ENCODE results near the gene TBCCD1.
"Not testable (repeated sequence)": the region's sequence is repeated elsewhere in the genome, so short reads cannot be mapped to it uniquely, and the experiment has no call there.

The TBCCD1 gene

DNA sequence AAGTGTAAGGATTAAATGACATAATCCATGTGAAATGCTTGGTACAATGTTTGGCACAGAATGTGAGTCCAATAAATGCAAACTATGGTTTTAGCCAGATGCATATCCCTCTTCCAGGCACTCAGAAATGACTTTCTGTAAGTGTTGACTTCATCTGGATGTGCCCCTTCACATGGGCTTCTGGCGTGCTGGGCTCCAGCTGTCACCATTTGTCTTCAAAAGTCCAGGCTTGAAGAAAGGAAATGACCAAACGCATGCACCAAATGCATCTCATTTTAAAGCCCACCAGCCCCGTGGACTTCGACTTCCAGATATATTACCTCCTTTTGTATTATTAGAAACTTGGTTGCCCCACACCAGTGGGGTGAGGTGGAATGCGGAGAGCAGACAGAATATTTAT lies 46.7 kb downstream of the TBCCD1 start:
- DNase-seq (ENCODE audit: low read depth, low spot score), result no peak

DNA sequence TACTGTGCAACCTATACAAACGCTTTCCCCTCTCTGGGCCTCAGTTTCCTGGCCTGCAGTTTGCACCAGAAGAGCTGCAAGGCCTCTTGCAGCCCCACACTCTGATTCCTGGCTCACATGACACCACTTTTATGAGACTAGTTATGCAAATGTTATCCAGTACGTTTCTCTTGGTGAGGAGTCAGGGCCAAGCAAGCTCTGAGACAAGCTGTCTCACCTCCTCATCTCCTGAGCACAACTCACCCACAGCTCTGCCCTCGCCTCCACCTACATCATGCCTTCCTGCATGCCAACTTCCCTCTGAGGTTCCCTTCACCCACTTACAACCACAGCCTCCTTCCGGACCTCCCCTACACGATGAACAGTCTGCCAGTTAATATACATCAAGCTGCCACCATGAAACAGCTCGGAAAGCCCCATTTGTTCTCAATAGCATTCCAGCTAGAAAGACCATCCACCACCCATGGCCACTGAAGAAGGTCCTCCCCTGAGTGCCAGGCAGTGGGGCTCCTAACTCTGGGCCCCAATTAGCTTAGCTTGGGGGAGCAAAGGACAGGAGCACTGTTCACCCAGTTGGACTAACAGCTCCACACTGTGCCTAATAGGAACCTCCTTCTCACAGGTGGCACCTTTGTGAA lies 48.0 kb downstream of the TBCCD1 start:
- no peak for DNase-seq (ENCODE audit: low read depth, low spot score)

DNA sequence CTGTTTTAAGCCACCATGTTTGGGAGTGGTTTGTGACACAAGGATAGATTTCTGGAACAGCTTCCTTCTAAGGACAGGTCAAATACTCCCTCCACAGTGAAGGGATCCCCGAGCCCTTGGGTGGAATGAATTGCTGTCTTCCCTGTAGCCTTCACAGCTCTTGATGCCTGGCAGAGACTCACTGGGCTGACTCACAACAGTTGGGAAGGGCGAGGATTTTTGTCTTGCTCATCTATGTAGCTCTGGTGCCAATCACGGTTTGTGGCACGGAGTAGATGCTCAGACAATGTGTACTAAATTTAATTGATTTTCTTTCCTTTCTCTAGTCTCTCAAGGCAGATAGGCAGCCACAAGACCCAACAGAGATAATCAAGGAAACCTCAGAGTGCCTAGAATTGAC lies 49.9 kb downstream of the TBCCD1 start:
- no peak for DNase-seq (ENCODE audit: low read depth, low spot score)

DNA sequence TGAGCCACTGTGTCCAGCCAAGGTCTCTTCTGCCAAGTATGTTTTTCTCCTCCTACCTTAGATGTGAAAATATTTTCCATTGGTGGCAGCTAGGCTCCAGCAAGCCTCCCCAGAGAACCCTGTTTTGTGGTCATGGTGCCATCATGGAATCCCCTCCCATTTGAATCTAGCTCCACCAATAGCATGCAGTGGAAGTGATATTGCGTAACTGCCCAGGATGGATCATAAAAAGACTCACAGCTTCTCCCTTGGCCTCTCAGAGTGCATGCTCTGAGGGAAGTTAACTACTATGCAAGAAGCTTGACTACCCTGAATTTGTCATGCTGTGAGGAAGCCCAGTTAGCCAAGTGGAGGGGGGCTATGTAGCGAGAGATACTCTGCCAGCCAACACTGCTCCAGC lies 50.5 kb downstream of the TBCCD1 start:
- no peak for DNase-seq (ENCODE audit: low read depth, low spot score)

DNA sequence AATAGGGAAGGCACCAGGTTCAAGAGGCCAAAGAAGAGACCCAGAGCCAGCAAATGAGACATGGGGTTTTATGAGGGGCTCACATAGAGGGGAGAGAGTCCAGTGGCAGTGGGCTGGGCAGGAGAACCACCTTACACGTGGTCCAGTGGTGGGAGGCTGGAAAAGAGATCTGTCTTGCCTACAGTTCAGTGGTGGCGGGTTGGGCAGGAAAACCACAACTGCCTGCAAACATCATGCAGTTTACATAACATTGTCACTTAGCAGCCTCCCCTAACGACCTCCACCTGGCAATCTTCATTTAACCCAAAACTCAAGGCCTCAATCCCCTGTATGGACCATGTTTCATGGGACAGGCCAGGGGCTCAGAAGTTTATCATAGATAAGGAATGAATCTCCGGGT lies 52.0 kb downstream of the TBCCD1 start:
- DNase-seq (ENCODE audit: low read depth, low spot score), result no peak

DNA sequence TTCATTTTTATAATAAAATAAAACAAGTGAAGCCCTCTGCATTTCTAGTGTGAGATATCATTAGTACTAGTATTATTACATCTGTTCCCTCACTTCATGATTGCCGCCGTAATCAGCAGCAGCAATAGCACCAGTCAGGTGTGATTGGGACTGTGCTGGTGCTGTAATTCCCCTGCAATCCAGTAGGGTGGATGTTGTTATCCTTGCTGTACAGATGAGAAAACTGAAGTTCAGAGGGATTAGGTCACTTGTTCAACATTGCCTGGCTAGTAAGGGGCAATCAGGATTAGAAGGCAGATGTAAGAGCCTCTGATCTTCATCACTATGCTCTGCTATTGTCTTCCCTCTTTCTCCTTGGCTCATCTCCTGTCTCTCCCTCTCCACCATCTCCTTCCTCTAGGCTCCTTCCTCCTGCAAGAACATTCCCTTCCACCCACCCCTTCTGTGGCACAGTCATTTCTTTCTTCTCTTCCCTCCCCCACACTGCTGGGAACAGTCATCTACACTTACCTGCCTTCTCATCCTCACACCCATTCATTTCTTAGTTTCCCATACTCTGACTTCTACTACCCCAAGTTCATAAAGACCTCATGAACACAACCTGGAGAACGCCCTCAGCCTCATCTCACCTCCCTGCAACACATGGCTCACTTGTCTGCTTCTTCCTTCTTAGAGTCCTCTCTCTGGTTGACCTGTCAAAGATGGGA lies 52.7 kb downstream of the TBCCD1 start:
- no peak for DNase-seq (ENCODE audit: low read depth, low spot score)

DNA sequence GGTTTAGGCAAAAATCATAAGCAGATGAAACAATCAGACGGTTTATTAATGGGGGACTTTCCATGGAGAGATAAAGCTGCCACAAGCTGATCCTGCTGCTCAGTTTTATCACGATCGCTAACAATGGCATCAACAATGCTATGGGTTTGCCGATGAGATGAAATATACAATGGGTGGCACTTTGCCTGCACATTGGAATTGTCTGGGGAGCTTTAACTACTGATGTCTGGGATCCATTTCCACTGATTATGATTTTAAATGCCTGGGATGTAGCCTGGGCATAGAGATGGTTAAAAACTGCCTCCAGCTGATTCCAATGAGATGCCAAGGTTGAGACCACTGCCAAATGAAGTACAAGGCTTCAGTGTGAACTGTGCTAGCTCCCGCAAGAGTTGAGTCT lies 53.8 kb downstream of the TBCCD1 start:
- no peak for DNase-seq (ENCODE audit: low read depth, low spot score)

DNA sequence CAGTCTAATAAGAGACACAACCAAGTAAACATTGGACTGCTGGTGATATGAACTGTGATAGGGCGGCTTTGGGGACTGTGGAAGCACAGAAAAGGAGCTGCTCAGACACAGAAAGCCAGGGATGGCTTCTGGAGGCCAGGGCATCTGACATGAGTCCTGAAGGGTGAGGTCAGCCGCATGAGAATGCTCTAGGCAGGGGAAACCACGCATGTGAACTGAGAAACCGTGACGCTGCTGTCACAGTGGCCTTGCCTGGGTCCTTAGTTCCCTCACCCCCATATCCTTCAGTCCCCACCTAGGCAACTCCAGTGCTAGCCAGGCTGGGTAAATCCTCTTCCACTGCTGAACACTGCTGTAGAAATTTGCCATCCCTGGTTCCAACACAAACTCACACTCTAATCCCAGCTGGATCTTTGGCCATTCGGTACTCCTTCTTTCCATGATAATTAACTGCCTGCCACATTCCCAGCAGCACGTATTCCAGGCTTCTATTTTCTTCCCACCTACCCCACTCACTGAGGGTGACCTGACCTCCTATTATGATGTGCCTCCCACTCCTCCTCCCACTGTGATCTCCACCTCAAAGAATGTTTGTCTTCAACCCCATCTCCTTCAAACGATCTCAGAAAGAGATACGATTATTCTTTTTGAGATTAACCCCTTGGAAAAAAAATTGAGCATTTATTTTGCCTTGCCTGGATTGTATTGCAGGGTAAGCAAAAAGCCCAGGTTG lies 54.4 kb downstream of the TBCCD1 start:
- DNase-seq (ENCODE audit: low read depth, low spot score), result no peak

DNA sequence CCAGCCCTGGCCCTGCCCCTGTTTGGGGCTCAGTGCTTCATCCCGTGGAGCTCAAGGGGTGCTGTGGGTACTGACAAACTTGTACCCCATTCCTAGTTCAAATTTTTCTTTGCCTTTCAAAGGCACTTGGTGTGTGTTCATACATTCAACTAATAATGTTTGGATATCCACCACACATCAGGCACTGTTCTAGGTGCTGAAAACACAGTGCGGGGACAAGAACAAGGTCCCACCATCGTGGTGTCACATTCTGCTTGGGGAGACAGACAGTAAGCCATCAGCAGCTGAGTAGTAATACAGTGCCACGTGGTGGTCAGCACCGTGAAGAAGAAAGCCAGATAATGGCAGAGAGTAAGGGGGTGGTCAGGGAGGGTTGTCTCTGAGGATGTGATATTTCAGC lies 55.4 kb downstream of the TBCCD1 start:
- no peak for DNase-seq (ENCODE audit: low read depth, low spot score)

DNA sequence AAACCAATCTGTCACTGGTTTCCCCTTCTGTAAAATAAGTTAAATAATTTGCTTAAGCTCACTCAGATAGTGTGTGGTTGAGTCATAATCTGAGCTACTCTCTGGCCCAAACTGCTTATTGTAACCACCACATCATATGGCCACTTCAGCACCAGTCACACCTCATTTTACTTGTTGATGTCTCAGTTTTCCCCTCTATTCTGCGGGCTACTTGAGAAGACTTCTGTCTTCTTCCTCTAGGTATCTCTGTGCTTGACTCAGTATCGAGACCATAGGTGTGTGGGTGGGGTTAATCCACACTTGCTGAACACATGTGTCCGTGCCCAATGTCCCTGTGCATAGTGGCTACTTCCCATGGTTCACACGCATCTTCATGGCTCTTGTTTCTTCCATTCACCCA lies 55.9 kb downstream of the TBCCD1 start:
- no peak for DNase-seq (ENCODE audit: low read depth, low spot score)

DNA sequence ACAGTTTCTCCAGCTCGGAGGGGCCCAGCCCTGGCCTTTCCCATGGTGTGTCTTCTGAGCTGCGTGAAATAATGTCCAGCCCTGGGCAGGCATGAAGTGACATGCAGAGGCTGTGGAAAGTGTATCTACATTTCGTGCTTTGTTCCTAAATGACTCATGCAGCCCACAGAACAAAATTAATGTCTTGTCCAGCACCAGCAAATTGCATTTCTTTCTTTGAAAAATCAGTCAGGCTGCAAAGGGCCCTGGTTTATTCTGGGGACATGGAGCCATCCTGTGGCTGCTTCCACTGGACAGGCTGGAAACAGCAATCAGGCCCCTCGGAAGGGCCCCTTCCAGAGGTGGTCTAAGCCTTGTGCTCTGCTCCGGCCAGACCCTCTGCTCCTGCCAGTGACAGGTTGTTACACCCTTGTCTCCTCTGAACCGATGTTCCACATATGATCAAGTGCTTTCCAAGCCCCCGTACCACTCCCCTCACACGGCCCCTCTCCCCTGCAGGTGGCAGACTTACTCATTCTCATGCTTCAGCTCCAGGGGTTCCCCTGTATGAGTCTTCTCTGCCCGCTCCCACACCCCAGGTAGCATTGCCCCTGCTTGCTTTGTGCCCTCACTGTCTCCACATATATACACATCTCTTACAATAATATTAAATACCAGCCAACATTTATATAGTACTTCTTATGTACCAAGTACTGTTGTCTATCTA lies 56.6 kb downstream of the TBCCD1 start:
- no peak for DNase-seq (ENCODE audit: low read depth, low spot score)

DNA sequence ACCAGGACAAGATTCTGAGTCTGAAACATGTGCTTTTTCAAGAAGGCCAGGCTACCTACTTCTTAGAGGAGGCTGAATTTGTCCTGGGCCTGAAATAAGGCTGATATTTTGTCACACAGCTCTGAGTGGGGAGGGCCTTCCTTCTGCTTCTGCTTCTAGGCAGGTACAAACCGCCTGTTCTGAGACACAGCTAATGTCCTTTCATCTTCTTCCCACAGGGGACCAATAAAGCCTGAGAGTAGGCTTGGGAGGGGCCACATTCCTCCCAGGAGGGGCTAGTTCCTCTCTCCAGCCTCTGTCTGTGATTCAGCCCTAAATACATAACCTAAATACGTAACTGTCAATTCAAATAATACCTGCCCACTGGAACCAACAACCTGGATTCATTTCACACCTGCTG lies 57.7 kb downstream of the TBCCD1 start:
- no peak for DNase-seq (ENCODE audit: low read depth, low spot score)

DNA sequence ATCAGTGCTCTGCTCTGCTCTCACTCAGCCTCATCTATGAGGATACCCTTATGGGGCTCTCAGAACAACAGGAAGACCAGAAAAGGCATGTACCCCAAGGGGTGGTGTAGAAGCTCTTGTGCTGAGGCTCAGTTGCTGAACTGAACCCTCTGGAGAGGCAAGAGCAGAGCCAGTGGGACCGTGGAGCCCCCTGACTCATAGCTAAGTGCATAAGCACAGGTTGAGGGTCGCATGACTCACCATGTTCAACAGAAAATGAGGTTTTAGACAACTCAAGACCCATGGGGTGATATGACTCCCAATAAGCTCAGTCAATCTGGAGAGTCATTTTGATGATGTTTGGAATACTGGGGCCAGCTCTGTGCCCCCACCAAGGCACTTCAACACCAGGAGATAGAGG lies 60.3 kb downstream of the TBCCD1 start:
- DNase-seq (ENCODE audit: low read depth, low spot score), result no peak

DNA sequence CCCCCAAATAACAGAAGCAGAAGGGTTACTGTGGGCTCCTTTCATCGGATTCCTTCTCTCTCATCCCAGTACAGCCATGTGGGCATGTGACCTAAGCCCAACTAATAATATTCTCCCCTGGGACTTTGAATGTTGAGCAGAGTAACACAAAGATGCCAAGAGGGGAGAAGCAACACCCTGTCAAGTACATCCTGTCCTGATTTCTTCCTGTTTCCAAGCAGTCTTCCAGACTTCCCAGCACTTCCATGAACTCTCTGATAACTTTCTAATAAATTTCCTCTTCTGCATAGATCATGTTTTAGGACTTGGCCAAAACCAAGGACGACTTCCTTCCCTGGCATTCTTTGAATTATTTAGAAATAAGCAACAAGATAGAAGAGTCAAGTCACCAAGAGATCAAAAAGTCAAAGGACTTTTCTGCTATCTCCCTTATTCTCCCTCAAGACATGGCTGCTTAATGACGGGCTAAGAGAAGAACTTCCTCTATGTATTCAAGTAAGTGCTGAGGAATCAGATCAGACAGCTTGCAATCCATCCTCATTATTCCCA lies 60.9 kb downstream of the TBCCD1 start:
- DNase-seq (ENCODE audit: low read depth, low spot score), result no peak

DNA sequence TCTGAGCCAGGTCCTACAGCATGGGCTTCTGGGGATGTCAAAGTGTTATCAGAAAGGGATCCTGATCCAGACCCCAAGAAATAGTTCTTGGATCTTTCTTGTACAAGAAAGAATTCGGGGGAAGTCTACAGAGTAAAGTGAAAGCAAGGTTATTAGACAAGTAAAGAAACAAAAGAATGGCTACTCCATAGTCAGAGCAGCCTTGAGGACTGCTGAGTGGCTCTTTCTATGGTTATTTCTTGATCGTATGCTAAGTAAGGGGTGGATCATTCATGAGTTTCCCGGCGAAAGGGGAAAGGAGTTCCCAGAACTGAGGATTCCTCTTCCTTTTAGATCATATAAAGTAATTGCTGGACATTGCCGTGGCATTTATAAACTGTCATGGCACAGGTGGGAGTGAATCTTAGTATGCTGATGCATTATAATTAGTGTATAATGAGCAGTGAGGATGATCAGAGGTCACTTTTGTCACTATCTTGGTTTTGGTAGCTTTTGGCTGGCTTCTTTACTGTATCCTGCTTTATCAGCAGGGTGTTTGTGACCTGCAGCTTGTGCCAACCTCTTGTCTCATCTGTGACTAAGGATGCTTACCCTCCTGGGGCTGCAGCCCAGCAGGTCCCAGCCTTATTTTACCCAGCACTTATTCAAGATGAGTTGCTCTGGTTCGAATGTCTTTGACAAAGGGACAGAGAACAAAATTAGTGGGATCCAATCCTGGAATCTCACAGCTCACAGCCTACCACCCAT lies 64.0 kb downstream of the TBCCD1 start:
- DNase-seq (ENCODE audit: low read depth, low spot score), result no peak

DNA sequence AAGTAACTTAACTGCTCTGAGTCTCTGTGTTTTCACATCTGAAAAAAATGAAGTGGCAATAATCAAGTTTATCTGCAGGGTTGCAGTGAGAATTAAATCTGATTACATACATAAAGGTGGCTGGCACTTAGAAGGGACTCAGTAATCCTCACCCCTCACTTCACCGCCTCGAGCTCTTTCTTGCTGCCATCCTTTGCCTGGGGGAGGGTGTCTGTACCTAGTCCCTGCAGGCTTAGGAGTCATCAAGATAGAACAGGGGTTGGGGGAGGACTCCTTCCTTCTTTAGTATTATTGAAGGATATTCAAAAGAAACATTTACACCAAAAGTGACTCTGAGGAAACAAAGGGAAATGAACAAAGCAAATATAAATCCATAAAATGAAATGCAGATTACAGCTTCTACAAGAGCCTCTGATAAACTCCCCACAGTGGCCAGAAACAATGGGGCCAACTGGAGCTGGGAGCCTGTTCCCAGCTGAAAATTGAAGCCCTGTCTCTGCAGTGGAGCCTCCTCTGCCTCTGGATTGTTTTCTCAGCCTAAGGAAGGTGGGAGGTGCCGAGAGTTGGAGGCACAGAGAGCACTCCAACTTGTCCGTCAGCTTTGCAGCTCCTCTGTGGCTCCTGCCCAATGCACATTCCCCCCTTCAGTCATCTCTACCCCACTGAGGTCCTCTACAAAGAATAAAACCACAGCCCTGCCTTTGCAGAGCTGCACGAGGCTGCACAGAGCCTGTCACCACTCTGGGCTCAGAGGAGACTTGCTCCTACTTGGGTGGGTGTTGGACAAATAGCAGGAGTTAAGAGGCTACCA lies 64.8 kb downstream of the TBCCD1 start:
- DNase-seq (ENCODE audit: low read depth, low spot score), result no peak

DNA sequence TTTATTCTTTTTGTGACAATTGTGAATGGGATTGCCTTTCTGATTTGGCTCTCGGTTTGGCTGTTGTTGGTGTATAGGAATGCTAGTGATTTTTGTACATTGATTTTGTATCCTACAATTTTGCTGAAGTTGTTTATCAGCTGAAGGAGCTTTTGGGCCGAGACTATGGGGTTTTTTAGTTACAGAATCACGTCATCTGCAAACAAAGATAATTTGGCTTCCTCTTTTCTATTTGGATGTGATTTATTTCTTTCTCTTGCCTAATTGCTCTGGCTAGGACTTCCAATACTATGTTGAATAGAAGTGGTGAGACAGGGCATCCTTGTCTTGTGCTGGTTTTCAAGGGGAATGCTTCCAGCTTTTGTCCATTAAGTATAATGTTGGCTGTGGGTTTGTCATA lies 67.2 kb downstream of the TBCCD1 start:
- DNase-seq (ENCODE audit: low read depth, low spot score), result not testable (repeated sequence)

DNA sequence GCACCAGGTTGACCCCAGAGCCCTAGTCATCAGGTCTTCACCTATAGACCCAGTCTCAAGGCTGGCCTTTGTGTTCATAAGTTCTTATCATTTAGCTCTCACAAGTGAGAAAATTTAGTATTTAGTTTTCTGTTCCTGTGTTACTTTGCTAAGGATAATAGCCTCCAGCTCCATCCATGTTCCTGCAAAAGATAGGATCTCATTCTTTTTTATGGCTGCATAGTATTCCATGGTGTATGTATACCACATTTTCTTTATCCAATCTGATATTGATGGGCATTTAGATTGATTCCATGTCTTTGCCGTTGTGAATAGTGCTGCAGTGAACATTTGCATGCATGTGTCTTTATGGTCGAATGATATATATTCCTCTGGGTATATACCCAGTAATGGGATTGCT lies 69.1 kb downstream of the TBCCD1 start:
- DNase-seq (ENCODE audit: low read depth, low spot score), result not testable (repeated sequence)

DNA sequence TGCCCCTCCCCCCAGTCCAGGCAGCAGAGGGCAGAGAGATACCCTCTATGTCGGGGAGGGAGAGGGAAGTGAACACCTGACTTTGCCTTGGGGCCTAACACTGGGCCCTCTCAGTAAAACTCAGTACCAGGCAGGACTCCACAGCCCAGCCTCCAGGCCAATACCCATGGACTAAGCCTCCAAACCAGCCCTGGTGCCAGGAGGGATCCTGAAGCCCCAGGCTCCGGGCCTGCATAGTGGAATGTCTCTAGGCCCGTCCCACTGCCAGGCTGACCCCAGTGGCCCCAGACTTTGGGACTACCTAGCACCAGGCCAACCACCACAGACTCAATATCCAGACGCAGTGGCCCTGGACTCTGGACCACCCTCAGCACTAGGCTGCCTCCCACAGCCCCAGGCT lies 69.5 kb downstream of the TBCCD1 start:
- DNase-seq (ENCODE audit: low read depth, low spot score), result no peak

DNA sequence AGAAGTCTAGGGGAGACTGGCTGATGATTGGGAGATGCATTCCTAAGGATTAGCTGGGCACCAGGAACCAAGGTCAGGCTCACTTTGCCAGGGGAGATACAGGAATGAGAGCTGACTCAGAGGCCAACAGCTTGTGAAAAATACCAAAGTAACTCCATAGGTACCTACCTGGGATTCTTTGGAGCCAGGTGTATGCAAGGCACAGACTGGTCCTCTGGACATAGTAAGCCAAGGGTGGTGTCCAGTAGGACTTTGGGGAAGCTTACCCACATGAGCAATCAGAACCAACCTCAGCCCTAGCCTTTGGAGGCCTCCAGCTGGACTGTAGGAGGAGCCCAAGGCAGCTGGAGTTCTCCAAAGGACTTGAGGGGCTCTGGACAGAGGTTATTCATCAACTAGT lies 70.5 kb downstream of the TBCCD1 start:
- DNase-seq (ENCODE audit: low read depth, low spot score), result no peak

All from brain pericyte (primary cell).